Loucy (cell line): ENCODE measurements around the gene CRHR1.

Source experiments
- EZH2phosphoT487 ChIP-seq: fragments of 200-600 bp; IDR thresholded peaks from 2 replicates; pipeline ENCODE4 v1.6.1; 2018; ENCODE audit warnings: antibody characterized with exemption, mild to moderate bottlenecking, moderate library complexity, borderline replicate concordance
- TF ChIP-seq, protein P1 (sequence below): fragments of 200-600 bp; sonication (generic); conservative IDR thresholded peaks from 2 replicates; pipeline ENCODE4 v1.5.1; 2014; ENCODE audit warnings: mild to moderate bottlenecking, antibody characterized with exemption, low read length

DNA sequence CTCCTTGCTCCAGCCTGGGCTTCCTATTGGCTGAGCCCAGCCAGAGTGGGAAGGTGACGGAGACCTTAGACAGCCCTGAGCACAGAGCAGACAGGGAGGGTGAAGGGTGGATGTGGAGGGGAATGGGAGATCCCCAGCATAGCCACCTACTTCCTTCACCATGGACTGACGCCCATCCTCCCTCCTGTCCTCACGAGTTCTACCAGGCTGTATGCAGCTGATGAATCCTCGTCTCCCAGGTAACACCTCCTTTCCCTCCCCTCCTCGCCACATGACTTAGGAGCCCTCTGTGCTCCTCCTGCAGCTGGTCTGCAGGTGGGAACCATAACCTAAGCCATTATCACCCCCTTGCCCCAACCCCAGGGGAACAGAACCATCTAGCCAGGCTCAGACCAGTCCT, 9.0 kb upstream of the CRHR1 start:
- TF ChIP-seq, protein P1, sequence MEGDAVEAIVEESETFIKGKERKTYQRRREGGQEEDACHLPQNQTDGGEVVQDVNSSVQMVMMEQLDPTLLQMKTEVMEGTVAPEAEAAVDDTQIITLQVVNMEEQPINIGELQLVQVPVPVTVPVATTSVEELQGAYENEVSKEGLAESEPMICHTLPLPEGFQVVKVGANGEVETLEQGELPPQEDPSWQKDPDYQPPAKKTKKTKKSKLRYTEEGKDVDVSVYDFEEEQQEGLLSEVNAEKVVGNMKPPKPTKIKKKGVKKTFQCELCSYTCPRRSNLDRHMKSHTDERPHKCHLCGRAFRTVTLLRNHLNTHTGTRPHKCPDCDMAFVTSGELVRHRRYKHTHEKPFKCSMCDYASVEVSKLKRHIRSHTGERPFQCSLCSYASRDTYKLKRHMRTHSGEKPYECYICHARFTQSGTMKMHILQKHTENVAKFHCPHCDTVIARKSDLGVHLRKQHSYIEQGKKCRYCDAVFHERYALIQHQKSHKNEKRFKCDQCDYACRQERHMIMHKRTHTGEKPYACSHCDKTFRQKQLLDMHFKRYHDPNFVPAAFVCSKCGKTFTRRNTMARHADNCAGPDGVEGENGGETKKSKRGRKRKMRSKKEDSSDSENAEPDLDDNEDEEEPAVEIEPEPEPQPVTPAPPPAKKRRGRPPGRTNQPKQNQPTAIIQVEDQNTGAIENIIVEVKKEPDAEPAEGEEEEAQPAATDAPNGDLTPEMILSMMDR, result no peak
- no peak for TF ChIP-seq EZH2phosphoT487
